ENCODE results near the gene ANK3.

Gene ANK3

DNA sequence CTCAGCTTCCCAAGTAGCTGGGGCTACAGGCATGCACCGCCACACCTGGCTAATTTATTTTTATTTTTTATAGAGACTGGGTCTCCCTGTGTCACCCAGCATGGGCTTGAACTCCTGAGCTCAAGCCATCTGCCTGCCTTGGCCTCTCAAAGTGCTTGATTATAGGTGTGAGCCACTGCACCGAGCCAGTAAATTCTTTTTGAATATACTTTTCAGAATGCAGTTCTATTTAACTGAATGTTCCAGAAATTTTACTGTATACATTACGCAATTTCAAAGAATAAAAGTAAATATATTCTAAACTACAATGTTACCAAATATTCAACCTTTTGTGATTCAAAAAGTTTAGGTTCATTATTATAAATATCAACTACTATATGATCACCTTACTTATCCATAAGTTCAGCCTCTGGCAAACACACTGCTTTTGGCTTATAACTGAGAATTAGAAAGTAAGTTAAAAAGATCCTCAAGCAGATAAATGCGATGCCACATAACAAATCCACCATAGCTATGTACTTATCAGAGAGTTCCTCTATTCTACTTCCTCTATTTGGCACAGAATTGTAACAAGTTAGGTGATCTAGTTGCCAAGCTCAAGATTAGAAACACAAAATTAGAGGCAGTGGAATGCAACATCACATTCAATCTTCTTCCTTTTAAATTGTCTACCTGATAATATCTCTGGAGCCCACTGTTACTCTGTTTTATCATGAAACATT, 118.2 kb downstream of the ANK3 start:
- DNase-seq: no peak

DNA sequence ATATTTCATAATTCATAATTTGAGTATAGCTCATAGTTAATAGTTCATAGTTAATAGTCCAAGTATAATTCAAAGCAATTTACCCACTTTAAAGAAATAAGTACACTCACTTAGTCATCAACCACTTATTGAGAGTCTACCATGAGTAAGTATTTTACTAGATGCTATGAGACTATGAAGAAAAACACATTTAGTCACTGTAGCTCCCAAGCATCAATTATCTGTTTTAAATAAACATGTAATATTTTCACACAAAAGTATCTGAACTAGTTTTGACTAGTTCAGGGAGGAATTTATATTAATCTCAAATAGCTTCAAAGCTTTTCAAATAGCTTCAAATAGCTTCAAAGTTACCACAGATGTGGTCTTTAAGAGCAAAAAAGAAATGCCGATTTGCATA, 119.2 kb downstream of the ANK3 start:
- no peak for DNase-seq

- no peak for DNase-seq
These were observed 121.9 kb downstream of the ANK3 start for GRCh38 chr10:60267802-60268201.

DNA sequence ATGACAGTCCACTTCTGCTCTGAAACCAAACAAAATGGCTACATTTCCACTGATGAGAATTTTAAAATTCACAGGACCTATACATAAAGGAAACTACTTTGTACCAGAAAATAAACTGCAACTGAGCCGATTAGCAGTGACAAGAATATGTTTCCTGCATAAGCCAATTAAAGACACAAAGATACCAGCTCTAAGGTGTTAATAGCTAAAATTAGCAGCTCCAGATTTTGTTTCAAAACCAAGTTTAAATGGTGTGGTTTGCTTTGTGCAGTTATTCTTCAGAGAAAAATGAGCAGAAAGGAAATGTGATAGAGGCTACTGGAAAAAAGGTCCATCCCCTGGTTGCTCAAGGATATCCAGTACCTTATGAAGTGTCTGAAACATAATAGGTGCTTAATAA, 123.2 kb downstream of the ANK3 start:
- DNase-seq: no peak

- no peak for DNase-seq
These were observed 127.0 kb downstream of the ANK3 start for GRCh38 chr10:60262647-60263126.

DNA sequence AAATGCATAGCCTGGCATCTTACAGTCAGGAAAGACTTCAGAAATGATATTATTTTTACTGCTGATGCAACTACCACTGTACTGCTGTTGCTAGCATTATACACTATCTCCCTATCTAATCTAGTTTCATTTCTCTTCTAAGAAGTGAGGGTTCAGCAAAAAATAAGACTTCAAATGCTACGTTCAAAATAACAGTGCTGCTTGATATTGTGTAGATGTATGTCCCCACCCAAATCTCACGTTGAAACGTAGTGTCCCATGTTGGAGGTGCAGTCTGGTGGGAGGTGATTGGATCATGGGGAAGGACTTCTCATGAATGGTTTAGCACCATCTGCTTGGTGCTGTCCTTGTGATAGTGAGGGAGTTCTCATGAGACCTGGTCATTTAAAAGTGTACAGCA, 129.4 kb downstream of the ANK3 start:
- DNase-seq: no peak

DNA sequence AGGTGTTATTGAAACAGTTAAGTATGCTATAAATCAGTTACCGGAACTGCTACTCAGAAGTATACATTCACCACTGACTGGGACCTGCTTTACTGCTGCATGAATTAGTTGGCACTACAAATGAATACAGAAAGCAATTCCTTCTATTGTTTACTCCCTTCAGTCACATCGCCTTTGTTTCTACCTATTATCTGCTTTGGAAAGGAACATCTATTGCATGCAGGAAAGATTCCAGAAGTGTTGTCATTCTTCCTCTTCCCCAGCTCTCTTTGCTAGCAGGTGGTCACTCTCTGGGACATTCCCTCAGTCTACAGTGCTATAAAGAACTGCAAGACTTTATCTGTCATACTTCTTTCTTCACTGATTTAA, 131.3 kb downstream of the ANK3 start:
- no peak for DNase-seq

DNA sequence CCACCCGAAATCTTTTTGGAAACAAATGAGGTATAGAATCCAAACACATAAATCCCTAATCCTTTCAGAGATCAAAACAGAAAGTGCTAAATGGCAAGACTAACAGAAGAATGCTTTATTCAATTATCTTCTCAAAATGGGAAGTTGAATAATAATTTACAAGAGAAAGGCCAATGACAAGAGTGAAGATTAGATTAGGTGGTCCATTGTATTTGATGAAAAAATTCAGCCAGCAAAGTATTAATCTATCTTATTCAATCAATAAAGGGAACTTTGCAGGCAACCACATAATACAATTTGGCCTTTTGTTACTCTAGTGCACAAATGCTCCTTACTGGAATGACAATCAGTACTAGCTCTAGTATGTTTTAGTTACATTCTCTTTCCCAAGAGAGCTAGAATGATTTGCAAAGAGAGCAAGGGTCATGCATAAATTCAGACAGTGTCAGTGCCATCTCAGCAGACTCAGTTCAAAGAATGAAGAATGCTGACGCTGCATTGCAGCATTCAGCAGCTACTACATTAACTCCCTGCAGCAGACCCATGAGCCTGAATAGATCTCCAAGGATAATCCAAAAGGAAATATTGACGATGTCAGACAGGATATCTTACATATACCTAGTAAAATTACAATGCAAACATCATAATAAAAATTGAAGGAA, 131.8 kb downstream of the ANK3 start:
- DNase-seq: no peak

DNA sequence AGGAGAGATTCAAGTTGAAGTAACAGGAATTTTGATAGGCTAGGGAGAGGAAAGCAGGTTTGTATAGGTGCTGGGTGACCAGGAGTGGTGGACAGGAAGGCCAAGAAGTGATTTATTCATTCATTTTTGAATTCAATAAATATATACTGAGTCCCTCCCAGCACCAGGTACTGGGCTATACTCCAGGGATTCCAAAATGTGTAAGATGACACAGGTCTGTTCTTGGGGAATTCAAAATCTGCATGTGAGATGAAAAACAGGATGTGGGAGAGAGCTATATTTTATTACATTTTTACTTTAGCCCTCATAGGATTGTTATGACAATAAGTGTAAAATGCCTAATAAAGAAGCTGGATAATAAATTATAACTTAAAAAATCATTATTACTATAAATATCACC, 134.9 kb downstream of the ANK3 start:
- DNase-seq: no peak

GRCh38 chr10:60253484-60253883, 136.2 kb downstream of the ANK3 start:
- no peak for DNase-seq

GRCh38 chr10:60252688-60253087, 137.0 kb downstream of the ANK3 start:
- no peak for DNase-seq

- no peak for DNase-seq
These were observed 143.3 kb downstream of the ANK3 start for GRCh38 chr10:60246382-60246781.

DNA sequence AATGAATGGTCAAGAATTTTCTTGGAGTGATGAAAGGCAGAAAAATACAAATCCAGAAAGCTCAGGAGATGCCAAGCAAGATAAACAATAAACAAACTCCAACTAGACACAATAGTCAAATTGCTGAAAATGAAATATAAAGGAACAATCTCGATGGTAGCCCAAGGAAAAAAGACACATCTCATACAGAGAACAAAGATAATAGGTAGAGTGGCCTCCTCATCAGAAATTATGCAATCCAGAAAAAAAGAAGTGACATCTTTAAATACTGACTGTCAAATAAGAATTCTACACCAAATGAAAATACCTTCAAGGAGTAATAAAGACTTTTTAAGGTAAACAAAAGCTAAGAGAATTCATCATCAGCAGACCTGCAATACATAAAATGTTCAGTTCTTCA, 150.4 kb downstream of the ANK3 start:
- DNase-seq: no peak

DNA sequence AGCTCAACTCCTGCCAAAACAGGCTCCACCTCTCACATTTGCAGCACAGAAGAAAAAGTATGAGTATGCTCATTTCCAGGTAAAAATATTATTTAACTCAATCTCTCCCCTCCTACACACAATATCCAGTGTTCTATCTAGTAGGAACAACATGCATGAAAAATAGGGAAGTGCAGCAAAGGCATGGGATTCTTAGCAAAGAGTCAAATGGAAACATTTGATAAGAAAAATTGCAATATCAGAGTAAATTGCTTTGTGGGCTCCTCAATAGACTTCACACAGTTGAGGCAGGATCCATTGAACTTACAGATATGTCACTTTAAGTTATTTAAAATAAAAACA, 150.9 kb downstream of the ANK3 start:
- DNase-seq: no peak

DNA sequence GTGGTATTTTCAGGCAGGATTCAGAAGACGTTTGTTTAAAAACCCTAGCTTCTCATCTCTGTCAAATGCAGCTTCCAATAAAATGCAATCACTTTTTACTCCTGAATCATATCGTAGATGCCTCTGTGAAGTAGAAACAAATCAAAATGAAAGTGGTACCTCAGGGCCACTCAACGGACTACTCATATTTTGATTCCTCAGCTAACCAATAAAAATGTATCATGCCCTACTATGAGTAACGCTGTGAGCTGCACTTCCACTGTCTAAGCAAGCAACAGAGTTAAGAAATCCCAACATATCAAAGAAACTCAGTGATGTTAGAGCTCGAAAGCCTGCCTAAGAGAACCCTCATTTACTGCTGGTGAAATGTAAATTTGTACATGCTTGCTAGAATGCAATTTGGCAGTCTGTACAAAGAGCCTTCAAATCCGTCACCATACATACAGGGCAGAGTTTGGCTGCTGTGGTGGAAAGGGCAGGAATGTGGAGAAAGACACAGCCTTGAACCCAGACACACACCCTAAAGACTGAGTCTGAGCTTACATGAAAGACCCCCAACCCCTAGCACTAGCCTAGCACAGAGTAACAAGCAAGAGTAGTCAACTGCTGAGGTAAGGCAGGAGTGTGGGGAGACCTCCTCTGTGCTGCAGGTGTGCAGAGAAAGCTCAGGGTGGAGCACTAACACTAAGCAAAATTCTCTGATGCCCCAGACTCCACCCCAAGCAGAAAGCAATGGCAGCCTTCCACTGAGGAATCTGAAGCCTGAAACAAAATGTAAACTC, 151.5 kb downstream of the ANK3 start:
- no peak for DNase-seq

- DNase-seq: no peak
These were observed 152.7 kb downstream of the ANK3 start for GRCh38 chr10:60236869-60237524.

DNA sequence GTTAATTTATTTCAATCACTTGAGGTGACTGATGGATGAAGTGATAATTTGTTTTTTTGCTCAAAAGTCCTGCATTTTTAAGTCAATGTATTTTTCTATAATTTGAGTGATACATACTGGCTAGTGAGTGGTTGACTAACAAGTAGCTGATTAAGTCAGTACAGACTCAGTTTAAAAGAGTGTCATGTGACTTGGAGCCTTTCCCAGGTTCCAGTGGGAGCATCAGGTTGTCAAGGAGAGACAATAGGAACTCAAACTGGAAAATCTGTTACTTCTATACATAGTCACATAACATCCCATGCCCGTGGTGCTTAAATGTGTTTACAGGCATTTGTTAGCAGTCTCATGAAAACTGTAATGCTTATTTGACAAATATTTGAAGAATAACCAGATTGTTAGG, 154.7 kb downstream of the ANK3 start:
- no peak for DNase-seq

DNA sequence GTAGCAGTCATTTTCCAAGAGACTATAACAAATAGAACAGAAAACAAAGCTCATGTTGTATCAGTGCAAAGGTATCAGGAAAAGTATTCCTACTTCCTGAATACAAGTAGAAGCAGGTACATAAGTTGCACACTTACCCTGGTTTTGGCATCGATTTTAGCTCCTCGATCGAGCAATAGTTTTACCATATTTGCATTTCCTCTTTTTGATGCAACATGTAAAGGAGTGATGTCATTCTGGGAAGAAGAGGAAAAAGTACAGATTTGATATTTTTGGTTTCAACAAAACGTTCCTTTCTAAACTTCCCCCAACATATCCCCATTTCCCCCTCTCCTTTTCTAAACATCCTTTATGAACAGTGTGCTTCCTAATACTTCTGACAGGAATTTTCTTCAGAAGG, 155.1 kb downstream of the ANK3 start:
- no peak for DNase-seq

DNA sequence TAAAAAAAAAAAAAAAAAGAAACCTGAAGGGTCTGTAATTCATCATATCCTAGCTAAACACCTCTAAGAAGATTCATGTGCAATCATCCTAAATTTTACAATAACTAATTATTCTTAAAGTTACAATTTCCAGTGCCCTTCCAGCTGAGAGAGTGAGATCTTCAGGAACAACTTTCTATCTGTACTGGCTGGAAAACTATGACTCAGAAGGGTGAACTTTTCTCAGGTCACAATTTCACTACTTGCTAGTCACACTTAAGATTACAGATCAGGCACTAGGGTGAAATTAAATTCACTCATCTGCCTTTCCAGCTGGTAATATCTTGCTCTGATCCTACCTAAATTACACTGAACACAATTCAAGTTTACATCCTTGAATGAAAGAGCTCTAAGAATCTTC, 158.8 kb downstream of the ANK3 start:
- DNase-seq: no peak

- DNase-seq: no peak
These were observed 165.5 kb downstream of the ANK3 start for GRCh38 chr10:60224066-60224705.

DNA sequence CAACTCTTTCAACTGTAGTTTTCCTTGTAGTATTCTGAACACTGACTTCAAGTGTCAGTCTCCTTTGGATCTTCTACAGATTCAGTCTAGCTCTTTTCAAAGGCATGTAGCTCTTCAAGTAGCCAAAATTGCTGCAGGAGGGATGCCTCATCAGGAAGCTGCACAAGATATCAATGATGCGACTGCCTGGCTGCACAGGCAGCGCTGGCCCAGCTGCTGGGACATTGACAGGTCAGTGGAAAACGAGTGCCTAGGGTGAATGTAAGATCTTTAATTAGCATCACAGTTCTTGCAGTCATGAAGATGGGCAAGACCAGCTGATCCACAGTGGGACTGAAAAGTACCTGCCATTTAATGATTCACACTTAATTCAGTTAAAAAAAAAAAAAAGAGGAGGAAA, 167.6 kb downstream of the ANK3 start:
- no peak for DNase-seq

- DNase-seq: no peak
These were observed 177.5 kb downstream of the ANK3 start for GRCh38 chr10:60212195-60212594.
